HG03442 (cell line): ENCODE data around the gene OR5D16.
"Not testable (repeated sequence)": the region's sequence is repeated elsewhere in the genome, so short reads cannot be mapped to it uniquely, and the experiment has no call there.

Experiments
- ATAC-seq: cut with Tn5 transposase; IDR thresholded peaks from one replicate; pipeline ENCODE4 v1.9.1; 2021; ENCODE audit warnings: mild to moderate bottlenecking, moderate library complexity; ENCODE audit not compliant: unreplicated experiment

OR5D16 gene

GRCh38 chr11:55838452-55838851 lies at the start of gene OR5D16:
TSS of gene OR5D16 (plus strand) at chr11:55838752. CDS start at chr11:55838752, 0 bp downstream.
- ATAC-seq, result no peak

GRCh38 chr11:55791606-55792005 lies 46.9 kb upstream of the OR5D16 start:
- no peak for ATAC-seq

DNA sequence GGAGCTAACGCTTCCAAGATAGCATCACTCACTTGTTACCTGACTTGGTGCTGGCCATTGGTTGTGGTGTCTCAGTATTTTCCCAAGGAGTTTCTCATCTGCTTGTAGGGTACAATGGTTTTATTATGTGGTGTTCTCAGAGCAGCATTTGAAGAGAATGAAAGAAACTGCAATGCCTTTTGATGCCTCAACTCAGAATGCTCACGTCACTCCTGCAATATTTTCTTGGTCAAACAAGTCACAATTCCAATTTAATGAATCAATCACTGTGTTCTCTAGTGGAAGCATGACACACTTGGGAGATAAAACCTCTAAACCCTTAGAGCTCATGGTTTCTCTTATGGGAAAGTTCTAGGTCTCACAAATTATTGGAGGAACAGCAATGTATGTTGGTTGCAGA lies 45.2 kb upstream of the OR5D16 start:
- ATAC-seq, result no peak

- ATAC-seq, result no peak
Observed at GRCh38 chr11:55795256-55795655, 43.3 kb upstream of the OR5D16 start, which contains the start of gene OR5D14. TSS of gene OR5D14 (plus strand) at chr11:55795556. CDS start at chr11:55795556, 0 bp downstream.

GRCh38 chr11:55806248-55806647 lies 32.3 kb upstream of the OR5D16 start:
- ATAC-seq, result no peak

DNA sequence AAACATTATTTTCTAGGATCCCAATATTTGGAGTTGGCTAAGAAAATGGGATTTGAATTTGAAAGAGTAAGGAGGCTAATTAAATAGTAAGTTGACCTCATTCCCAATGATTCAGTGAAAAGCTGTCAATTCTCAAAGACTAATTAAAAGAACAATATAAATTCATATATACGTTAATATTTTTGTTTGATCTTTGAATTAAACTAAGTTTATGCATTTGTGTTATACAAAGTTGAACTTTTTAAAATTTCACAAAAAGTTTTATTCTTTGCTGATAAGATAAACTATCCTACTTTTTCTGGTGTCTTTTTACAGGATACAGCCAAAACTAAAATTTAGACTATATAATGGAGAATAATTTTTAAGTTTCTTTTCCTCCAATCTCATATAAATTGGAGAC lies 27.5 kb upstream of the OR5D16 start, which contains the start of gene OR5L1:
Gene OR5L1 (plus strand): TSS at position 301 of the 400 bp plus-strand sequence. CDS start 100 bp downstream, outside the sequence.
- no peak for ATAC-seq

GRCh38 chr11:55819330-55819729 lies 19.2 kb upstream of the OR5D16 start, which contains the start of gene OR5D18:
TSS of gene OR5D18 (plus strand) at chr11:55819630. CDS start at chr11:55819630, 0 bp downstream.
- no peak for ATAC-seq

DNA sequence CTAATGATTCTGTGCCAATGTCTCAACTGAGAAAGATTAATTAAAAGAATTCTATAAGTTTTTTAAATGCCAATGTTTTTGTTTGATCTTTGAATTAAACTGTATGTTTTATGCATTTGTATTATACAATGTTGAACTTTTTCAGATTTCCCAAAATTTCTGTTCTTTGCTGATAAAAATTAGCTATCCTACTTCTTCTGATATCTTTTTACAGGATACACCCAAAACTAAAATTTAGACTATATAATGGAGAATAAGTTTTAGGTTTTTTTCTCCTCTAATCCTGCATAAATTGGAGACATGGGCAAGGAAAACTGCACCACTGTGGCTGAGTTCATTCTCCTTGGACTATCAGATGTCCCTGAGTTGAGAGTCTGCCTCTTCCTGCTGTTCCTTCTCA lies 11.6 kb upstream of the OR5D16 start, which contains the start of gene OR5L2:
Gene OR5L2 (plus strand): TSS at position 301 of the 400 bp plus-strand sequence. CDS start 0 bp downstream, at position 301.
- ATAC-seq, result no peak

- no peak for ATAC-seq
Observed at GRCh38 chr11:55847453-55847852, 8.9 kb downstream of the OR5D16 start.

GRCh38 chr11:55849037-55849436 lies 10.5 kb downstream of the OR5D16 start:
- ATAC-seq, result no peak

DNA sequence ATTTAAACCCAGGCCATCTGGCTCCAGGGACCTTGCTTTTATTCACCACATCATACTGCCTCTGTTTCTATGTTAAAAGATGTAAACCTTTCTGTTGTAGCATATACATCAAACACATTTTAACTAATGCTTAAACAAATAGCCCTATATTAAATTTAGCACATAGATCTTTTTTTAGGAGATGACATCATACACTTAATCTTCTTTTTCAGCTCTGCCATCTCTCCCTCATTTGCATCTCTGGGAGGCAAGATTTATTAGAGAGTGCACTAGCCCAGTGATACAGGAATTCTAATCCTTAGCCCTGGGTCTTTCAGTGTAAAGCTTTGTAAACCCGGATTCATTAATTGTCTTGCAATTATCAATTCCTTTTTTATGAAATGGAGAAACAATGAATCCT lies 13.6 kb downstream of the OR5D16 start:
- ATAC-seq, result no peak

DNA sequence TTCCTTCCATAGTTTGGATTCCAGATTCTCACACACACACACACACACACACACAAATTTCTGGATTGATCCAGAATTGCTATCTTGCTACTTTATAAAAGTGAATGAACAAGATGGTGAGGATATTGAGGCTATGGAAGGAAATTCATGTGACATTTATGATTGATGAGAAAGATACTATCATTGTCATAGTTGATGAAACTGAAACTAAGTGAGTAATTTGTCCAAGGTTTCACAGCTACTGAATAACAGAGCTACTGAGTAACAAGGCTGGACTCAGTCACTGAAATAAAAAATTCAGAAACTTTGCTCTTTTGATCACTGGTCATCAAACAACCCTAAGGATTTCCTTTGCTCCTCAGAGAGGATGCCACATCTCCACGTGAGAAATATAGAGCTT lies 16.2 kb downstream of the OR5D16 start:
- no peak for ATAC-seq

- ATAC-seq, result not testable (repeated sequence)
Observed at GRCh38 chr11:55867354-55867753, 28.8 kb downstream of the OR5D16 start.

DNA sequence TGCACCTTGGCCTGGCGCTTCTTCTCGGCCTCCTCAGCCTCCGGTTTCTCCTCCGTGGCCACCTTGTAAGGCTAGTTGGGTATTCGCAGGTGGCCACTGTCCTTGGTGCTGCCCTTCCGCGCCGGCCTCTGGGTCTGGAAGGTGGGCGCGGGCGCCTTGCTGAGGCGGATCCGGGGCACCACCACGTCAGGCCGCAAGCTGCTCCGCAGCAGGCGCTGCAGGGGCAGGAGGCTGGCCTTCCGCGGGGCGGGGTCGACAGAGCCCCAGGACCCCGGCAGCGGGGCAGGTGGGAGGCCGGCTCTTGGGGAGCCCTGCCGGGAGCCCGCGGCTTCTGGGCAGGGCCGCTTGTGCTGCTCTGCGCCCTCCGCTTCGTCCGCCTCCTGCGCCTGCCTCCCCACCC lies 34.2 kb downstream of the OR5D16 start:
- not testable (repeated sequence) for ATAC-seq

GRCh38 chr11:55873146-55873545 lies 34.6 kb downstream of the OR5D16 start:
- not testable (repeated sequence) for ATAC-seq

DNA sequence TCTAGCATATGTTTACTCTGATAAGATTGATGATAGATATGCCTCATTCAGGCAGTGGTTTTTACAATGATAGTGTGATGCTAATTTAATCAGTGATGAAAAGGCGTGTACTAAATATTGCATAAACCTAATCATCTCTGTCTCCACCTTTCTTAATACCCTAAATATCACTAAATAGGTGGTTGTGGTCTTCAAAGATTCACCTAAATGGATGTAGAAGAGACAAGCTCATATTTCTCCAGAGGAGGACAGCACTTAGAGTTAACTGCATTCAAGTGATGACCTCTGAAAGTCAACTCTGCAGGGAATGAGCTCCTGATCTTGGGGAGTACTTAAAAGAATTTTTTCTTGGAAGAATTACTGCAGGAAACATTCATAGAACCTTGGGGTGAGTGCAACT lies 44.4 kb downstream of the OR5D16 start, which contains the start of gene TRIM51:
Gene TRIM51 (plus strand): TSS at position 301 of the 400 bp plus-strand sequence. CDS start 2,132 bp downstream, outside the sequence.
- ATAC-seq, result not testable (repeated sequence)

- not testable (repeated sequence) for ATAC-seq
Observed at GRCh38 chr11:55884995-55885394, 46.4 kb downstream of the OR5D16 start.

DNA sequence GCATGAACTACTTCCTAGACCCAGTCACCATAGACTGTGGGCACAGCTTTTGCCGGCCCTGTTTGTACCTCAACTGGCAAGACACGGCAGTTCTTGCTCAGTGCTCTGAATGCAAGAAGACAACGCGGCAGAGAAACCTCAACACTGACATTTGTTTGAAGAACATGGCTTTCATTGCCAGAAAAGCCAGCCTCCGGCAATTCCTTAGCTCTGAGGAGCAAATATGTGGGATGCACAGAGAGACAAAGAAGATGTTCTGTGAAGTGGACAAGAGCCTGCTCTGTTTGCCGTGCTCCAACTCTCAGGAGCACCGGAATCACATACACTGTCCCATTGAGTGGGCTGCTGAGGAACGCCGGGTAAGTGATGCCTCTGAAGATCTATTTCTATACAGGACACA lies 46.9 kb downstream of the OR5D16 start:
- not testable (repeated sequence) for ATAC-seq
